ENCODE measurements around the gene RIT1.
"Not testable (repeated sequence)": the region's sequence is repeated elsewhere in the genome, so short reads cannot be mapped to it uniquely, and the experiment has no call there.

Gene RIT1

DNA sequence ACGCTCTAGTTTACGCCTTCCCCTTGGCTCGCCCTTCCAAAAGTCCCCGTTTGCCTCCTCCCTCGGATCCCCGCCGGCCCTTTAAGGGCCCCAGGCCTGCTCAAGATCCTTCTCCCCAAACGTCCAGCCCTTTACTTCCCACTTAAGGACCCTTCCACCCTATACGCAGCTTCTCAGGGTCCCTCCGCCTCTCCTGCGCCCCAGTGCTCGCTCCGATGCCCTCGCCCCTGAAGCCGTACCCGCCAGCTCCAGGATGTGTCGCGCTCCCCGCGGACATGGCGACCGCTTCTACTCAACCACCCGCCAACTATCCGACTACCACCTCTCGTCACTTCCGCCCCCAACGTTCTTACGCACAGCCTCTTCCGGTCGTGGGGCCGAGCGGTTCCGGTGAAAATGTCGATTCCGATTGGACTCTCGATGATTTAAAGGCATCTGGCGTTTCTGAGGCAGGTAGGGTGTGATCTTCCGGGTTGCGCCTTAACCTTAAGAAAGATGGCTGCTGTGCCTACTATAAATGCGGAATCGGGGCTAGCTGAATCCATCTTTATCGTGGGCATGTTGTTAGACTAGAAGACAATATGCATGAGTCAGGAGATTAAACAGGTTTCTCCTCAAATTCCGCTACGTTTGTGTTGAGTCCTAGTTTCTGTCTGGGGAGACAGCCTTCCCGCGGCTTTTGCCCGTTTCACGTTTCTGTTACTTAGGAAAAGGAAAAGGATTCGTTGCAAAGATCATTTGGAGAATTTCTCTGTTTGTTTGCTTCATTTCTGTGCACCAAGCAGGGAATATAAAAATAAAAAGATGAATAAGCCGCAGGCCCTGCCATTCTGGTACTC, 23.2 kb upstream of the RIT1 start, which contains the start of gene KHDC4:
Gene KHDC4 (minus strand): TSS at position 317 of the 839 bp plus-strand sequence. CDS start 40 bp downstream, at position 277.
- peak; percentile 64 to 98 (median 95) for DNase-seq

DNA sequence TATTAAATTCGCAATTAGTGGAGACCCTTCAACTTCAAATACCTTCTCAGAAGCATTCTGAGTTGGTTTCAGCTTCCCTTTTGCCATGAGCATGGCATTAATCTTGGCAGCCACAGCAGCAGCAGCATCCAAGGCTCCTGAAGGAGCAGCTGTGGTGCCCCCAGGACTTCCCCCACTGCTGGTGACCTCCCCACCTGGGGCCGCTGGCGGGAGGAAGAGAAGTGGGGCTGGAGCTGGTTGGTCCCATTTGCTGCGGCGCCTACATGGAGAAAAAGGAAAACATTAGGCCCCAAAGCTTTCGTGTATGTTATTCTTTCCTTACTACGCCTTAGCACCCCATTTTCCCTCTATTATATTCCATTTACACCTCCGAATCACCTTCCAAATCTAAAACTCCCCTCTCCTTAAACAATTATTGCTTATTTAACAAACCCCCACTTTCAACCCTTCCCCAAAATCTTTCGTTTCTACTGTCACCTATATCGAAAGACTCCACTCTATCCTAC, 22.5 kb upstream of the RIT1 start:
- DNase-seq: no peak

DNA sequence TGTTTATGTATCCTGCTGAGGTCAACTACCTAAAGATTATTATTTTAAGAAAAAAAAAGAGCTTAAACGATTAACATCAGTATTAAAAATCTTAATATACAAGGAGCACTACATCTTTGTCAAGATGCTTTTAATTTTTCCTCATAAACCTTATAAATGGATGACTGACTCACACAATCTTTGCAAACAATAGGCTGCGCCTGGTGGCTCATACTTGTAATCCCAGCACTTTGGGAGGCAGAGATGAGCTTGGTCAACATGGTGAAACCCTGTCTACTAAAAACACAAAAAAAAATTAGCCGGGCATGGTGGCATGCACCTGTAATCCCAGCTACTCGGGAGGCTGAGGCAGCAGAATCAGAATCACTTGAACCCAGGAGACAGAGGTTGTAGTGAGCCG, 21.3 kb upstream of the RIT1 start:
- DNase-seq: no peak

DNA sequence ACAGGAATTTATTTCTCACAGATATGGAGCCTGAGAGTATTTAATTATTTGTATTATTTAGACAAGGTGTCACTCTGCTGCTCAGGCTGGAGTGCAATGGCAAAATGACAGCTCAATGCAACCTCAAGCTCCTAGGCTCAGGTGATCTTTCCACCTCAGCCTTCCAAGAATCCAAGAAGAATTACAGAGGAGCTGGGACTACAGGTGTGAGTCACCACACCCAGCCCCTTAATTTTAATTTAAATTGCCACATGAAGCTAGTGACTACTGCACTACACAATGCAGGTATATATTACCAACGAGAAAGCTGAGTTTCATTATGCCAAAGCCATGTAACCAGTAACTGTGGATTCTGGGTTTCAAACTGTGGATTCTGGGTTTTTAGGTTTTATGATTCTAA, 20.9 kb upstream of the RIT1 start:
- DNase-seq: no peak

DNA sequence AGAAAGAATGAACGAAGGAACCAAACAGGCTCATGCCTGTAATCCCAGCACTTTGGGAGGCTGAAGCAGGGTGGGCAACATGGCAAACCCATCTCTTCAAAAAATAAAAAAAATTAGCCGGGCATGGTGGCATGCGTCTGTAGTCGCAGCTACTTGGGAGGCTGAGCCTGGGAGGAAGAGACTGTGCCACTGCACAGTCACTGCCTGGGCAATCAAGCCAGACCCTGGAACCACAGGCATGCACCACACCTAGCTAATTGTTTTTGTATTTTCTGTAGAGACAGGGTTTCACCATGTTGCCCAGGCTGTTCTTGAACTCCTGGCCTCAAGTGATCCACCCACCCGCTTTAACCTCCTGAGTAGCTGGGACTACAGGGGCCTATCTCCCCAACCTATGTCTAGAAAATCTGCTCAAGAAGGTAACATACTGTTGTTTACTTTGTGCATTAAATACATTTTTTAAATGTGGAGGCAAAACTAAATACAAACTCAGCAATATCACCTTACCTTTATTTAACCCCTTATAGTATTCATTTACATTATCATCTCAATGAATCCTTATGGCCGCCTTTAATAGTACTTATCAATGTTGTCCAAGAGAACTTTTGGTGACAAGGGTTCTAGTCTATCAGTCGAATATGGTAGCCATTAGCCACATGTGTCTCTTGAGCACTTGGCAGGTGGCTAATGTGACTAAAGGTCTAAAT, 20.3 kb upstream of the RIT1 start:
- no peak for DNase-seq

DNA sequence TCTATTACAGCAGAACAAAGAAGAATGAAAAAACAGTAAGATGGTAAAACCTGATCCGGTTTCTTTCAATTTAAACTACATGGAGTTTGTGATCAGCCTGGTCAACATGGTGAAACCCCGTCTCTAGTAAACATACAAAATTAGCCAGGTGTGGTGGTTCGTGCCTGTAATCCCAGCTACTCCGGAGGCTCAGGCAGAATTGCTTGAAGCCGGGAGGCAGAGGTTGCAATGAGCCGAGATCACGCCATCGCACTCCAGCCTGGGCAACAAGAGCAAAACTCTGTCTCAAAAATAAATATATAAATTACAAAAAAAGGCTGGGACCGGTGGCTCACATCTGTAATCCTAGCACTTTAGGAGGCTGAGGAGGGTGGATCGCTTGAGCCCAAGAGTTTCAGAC, 19.6 kb upstream of the RIT1 start:
- not testable (repeated sequence) for DNase-seq

DNA sequence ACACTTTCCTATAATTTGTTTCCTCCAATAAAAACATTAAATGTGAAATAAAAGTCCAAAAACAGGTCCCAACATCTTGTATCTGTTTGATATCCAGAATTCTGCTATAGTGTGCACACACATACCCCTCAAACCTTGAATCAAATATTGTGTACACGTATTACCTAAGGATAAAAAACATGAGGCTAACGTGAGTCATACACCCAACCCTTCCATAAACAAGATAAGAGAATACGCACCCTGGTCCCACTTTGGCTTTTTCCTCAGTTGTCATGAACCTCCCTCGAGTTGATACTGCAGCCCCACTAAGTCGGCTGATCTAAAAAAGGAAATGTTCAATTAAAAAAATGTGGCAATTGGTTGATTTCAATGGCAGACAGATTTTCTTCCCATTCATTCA, 17.9 kb upstream of the RIT1 start:
- no peak for DNase-seq

DNA sequence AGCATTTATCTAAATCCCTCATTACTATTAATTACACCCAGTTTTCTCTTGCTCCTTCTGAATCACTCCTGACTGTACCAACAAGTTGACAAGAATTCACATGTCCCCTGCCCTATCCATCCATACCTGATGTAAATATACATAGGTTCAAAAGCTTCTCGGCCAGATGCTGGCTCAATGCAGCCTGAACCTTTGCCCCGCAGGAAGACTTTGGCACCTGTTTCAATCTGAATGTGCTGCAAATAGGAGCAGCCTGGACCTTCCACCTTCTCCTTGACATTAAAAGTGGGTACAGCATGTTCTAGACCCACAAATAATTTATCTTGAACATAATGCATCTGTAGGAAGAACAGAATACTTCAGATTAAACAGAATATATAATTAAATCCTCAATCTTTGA, 14.4 kb upstream of the RIT1 start:
- DNase-seq: no peak

DNA sequence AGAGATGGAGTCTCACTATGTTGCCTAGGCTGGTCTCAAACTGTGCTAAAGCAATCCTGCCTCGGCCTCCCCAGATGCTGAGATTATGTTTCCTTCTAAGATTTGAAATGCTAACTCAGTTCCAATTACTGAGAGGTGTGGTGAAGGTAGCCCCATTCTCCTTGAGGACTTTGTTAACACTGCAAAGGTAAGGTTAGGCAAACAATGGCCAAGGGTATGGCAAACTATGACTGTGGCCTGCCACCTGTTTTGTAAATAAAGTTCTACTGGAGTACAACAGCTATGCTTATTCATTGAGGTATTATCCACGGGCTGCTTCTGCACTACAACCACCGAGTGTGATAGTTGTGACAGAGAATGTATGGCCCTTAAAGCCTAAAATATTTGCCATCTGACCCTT, 9.6 kb upstream of the RIT1 start:
- no peak for DNase-seq

DNA sequence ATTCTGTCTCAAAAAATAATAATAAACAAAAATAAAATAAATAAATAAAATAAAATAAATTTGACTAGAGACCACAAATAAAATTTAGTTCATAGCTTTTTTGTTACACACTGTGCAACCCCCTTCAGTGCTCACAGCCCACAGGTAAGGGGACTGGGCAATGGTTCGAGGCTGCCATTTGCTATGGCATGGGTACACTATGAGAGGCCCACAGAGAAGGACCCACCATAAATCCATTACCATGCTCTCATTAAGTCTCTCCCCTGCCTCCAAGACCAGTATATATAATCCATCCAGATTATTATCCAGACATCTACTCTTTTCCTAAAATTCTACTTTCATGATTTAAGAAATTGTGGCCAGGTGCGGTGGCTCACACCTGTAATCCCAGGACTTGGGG, 8.7 kb upstream of the RIT1 start:
- no peak for DNase-seq

DNA sequence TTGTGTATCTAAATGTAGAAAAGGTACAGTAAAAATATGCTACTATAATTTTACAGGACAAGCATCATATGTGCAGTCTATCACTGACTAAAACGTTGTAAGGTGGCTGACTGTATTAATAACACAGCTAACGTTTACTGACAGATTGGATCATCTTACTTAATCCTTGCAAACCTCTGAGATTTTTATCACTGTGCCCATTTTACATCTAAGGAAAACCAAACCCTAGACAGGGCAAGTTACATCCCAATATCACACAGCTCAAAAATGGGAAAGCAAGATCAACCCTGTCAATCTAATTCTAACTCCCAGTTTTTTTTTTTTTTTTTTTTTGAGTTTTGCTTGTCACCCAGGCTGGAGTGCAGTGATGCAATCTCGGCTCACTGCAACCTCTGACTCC, 7.5 kb upstream of the RIT1 start:
- DNase-seq: no peak

DNA sequence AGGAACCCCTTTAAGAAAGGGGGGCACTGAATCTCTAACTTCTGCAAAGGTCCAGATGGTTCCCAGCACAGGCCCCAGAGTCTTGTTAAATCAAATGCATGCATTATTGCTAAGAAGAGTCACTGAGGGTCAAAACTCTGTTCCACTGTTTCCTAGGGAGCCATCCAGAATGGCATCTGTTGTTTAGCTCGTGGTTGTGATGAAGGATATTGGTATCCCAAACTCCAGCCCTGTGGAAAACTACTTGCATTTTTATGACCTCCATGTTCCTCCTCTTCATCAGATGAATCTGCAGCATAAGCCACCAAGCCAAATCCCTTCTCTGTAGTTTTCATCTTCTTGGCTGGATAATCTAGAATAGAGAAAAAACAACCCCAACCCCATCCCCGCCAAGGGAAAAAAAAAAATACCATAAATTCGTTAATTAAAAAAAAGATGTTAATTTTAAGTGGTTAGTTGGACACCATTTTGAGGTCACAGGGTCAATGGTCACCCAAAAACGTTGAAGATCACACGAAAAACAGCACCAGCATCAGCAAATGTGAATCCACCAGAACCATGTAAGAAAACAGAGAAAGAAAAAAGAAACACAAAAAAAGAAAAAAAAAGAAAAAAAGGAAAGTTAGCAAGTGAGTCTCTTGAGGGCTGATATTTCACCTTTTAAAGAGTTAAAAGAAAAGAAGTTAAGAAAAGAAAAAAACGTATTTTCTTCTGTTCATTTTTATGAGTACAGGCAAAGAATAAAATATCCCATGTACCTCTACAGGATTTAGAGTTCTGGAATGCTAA, 3.0 kb upstream of the RIT1 start:
- no peak for DNase-seq

DNA sequence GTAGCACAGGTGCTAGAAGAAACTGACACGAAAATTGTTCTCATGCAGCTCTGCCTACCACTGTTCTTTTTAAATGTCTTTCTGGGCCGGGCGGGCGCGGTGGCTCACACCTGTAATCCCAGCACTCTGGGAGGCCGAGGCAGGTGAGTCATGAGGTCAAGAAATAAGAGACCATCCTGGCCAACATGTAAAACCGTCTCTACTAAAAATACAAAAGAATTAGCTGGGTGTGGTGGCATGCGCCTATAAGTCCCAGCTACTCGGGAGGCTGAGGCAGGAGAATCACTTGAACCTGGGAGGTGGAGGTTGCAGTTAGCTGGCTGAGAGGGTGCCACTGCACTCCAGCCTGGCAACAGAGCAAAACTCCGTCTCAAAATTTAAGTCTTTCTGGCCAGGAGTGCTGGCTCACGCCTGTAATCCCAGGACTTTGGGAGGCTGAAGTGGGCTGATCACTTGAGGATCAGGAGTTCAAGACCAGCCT, 947 bp upstream of the RIT1 start:
- no peak for DNase-seq

DNA sequence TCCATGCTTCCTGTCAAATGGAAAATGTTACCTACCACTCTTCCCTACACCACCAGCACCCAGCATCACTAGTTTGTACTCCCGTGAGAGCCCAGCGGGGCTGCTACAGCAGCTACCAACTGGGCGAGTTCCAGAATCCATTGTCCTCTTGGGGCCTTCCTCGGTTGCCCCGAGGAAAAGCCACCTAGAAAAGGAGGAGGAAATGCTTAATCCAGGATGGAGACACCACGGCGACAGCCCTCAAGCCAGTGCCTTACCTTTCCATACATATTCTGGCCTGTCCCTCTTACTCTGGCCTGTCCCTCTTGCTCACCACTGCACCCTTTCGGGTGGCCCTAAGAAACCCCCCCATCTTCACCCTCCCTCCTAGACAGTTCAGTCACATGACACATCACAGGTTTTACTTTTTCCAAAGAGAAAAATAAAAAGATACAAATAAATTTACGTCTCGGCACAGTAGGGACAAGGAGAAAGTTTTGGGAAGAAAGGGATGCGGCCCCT, 478 bp downstream of the RIT1 start:
- DNase-seq: peak in 23 of 58 donors; percentile 12 to 49 (median 35)

DNA sequence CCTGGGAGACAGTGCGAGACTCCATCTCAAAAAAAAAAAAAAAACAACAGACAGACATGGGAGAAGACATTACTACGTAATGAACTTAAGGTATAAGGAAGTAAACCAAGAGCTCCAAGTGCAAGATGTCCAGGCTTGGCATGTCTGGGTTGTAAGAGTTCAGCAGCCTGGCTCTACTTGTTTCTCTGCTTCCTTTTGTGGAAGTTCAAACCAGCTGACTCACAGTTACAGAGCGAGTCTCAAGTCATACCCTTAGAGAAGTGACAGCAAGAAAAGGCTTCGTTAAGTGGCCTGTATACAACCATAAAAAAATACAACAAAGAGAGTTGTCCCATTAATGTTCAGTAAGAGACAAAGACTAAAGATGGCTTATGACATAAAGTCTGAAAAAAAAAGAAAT, 1.3 kb downstream of the RIT1 start:
- DNase-seq: peak in 1 of 58 donors; percentile 26

DNA sequence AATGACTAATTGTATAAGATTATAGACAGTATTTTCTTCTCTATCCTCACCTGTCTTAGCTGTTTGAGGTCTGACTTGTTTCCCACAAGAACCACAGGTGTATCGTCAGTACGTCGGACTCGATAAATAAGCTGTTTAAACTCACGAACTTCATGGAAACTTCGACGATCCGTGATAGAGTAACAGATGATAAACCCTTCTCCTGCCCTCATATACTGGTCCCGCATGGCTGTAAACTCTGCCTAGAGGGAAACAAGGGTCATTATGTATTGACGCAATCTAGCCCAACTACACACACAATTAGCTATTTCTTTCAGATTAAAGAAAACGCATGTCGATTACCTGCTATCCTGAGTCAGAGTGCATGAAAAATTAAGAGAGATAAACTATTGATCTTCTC, 6.9 kb downstream of the RIT1 start:
- DNase-seq: no peak

DNA sequence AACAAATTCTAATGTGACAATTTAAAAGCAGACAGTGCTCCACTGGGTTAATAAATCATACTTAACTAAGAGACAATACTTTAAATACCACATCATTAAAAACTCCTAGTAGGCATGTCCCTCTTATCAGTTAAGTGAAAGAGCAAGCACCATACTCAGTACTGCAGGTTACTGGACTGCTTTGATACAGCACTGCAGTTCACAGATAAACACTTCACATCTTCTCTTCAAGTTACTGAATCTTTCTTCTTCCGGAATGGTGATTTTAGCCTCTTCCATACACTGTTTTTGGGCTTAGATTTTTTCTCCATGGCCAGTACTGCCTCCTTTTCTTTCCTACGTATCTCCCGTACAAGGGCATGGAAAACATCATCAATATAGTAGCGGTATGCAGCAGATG, 11.0 kb downstream of the RIT1 start:
- no peak for DNase-seq

DNA sequence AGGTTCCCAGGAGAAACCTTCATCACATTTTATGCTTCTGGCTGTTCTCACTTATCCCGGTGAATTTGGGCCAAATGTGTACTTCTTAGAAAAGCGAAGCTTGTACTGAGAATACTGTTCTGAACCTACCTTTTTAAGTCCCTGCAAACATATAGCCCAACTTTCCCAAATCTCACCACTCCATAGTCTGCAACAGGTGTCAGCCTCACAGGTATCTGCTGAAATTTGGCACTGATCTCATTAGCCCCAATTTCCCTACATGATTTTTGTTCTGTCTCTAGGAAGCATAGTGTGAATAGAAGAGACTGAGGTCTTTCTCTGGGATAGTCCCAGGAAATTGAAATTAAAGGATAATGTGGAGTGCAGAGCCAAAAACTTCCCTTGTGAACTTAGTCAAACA, 11.5 kb downstream of the RIT1 start:
- DNase-seq: no peak

DNA sequence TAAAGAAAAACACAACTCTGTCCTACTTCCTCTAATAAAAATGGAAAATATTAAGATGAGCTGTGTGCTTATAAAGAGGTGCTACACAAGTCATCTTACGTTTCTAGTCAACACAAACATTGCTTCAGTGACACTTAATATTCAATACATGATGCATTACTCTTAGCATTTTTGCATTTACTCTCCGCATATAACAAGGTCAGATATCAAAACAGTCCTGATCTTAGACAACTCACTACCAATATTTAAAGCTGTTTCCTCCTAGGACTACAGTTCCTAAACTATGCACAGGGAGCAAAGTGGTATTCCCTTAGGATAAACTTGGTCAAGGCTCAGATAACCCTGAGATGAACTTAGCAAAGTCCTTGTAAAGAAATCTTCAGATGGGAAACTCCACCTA, 12.3 kb downstream of the RIT1 start:
- DNase-seq: no peak

DNA sequence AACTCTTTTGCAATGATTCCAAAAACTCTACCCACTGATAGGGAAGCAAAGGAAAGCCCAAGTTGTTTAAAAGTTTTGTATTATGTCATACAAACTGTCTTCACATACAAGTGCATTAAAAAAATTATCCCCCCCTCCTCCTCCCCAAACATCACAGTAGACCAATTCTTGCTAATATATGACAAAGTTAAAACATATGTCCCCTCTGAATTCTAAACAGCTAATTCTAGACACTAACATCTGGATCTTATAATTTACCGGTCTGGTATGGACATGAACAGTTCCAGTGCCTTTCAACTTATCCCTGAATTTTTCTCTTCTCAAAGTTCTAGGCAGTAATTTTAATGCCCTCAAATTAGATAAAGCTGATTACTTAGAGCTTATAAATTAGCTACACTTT, 13.4 kb downstream of the RIT1 start:
- no peak for DNase-seq

DNA sequence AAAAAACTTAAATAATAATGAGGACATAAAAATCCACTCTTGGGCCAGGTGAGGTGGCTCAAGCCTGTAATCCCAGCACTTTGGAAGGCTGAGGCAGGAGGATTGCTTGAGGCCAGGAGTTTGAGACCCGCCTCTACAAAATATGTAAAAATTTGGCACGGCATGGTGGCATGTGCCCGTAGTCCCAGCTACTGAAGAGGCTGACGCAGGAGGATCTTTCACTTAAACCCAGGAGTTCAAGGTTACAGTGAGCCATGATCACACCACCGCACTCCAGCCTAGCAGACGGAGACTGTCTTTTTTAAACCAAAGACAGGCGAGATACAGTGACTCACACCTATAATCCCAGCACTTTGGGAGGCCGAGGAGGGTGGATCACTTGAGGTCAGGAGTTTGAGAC, 14.7 kb downstream of the RIT1 start:
- not testable (repeated sequence) for DNase-seq
